Dendritic cell treated with granulocyte-macrophage colony-stimulating factor and Interleukin-4, amounts not matched to agents 40 ng/mL and 50 ng/mL, for 4 days (primary cell): ENCODE measurements around the gene RIN1.

Experiments used
- H3K27ac Mint-ChIP-seq: one replicate; pipeline ENCODE4 v1.8.0; 2022; ENCODE audit warnings: mild to moderate bottlenecking, mixed read lengths
- H3K27me3 Mint-ChIP-seq: one replicate; pipeline ENCODE4 v1.8.0; 2022; ENCODE audit warnings: mild to moderate bottlenecking, mixed read lengths
- H3K36me3 Mint-ChIP-seq: one replicate; pipeline ENCODE4 v1.8.0; 2022; ENCODE audit warnings: low read depth, mixed read lengths
- H3K4me1 Mint-ChIP-seq: one replicate; pipeline ENCODE4 v1.8.0; 2022; ENCODE audit warnings: low read depth, mixed read lengths
- H3K4me3 Mint-ChIP-seq: one replicate; pipeline ENCODE4 v1.8.0; 2022; ENCODE audit warnings: mild to moderate bottlenecking, moderate library complexity, mixed read lengths
- H3K9me3 Mint-ChIP-seq: one replicate; pipeline ENCODE4 v1.8.0; 2022; ENCODE audit warnings: mixed read lengths
- intact Hi-C: fragments of 100-400 bp; cut with micrococcal nuclease; formaldehyde crosslinking; loops from one replicate; pipeline ENCODE4 v1.15.0; 2022

RIN1 gene

GRCh38 chr11:66344550-66345315 lies 8.5 kb upstream of the RIN1 start, which contains the start of gene BRMS1:
Gene BRMS1 (minus strand): TSS chr11:66345104. CDS start chr11:66342234, 2,870 bp downstream.
- no peaks in the 10 kb centered on the region for H3K9me3 Mint-ChIP-seq
- H3K4me3 Mint-ChIP-seq: peak within 1 kb of the TSS; percentile 91
- peak within 1 kb of the TSS; percentile 96 for H3K27ac Mint-ChIP-seq
- intact Hi-C loops: no loop called here
- H3K4me1 Mint-ChIP-seq: peaks cover 45% of the 10 kb centered on the region
- peaks cover 21% of the 10 kb centered on the region for H3K27me3 Mint-ChIP-seq
- peaks cover 48% of the 10 kb centered on the region for H3K36me3 Mint-ChIP-seq

- peaks cover 42% of the 10 kb centered on the region for H3K4me1 Mint-ChIP-seq
- H3K4me3 Mint-ChIP-seq: no peak overlapping the region
- no peaks in the 10 kb centered on the region for H3K9me3 Mint-ChIP-seq
- intact Hi-C loops: no loop called here
- peak overlapping the region; percentile 28 for H3K27ac Mint-ChIP-seq
- H3K36me3 Mint-ChIP-seq: peaks cover 63% of the 10 kb centered on the region
- H3K27me3 Mint-ChIP-seq: peaks cover 11% of the 10 kb centered on the region
Observed at GRCh38 chr11:66343176-66343575, 6.9 kb upstream of the RIN1 start.

- H3K4me3 Mint-ChIP-seq: no peak overlapping the region
- intact Hi-C loops: no loop called here
- peaks cover 78% of the 10 kb centered on the region for H3K36me3 Mint-ChIP-seq
- H3K4me1 Mint-ChIP-seq: peaks cover 44% of the 10 kb centered on the region
- no peak overlapping the region for H3K27ac Mint-ChIP-seq
- H3K27me3 Mint-ChIP-seq: no peaks in the 10 kb centered on the region
- H3K9me3 Mint-ChIP-seq: no peaks in the 10 kb centered on the region
Observed at GRCh38 chr11:66341502-66342126, 5.4 kb upstream of the RIN1 start.

GRCh38 chr11:66340596-66341501 lies 4.6 kb upstream of the RIN1 start:
- Mint-ChIP-seq H3K4me3 (no peak overlapping the region), H3K9me3 (no peaks in the 10 kb centered on the region), H3K27me3 (no peaks in the 10 kb centered on the region), H3K36me3 (peaks cover 84% of the 10 kb centered on the region), H3K27ac (no peak overlapping the region), H3K4me1 (peaks cover 46% of the 10 kb centered on the region)
- intact Hi-C loops: no loop called here

- Mint-ChIP-seq H3K36me3 (peaks cover 87% of the 10 kb centered on the region), H3K4me1 (peaks cover 48% of the 10 kb centered on the region), H3K4me3 (no peak overlapping the region), H3K9me3 (no peaks in the 10 kb centered on the region), H3K27me3 (no peaks in the 10 kb centered on the region), H3K27ac (no peak overlapping the region)
- intact Hi-C loops: no loop called here
Observed at GRCh38 chr11:66339686-66340483, 3.7 kb upstream of the RIN1 start.

- peaks cover 85% of the 10 kb centered on the region for H3K36me3 Mint-ChIP-seq
- H3K4me1 Mint-ChIP-seq: peaks cover 47% of the 10 kb centered on the region
- H3K27ac Mint-ChIP-seq: peak overlapping the region; percentile 20
Observed at GRCh38 chr11:66339162-66339675, 3.0 kb upstream of the RIN1 start.

GRCh38 chr11:66338276-66339161 lies 2.3 kb upstream of the RIN1 start:
- H3K4me1 Mint-ChIP-seq: peaks cover 46% of the 10 kb centered on the region
- peaks cover 89% of the 10 kb centered on the region for H3K36me3 Mint-ChIP-seq
- peak overlapping the region; percentile 20 for H3K27ac Mint-ChIP-seq
- no peak overlapping the region for H3K4me3 Mint-ChIP-seq
- H3K27me3 Mint-ChIP-seq: no peaks in the 10 kb centered on the region
- H3K9me3 Mint-ChIP-seq: no peaks in the 10 kb centered on the region
- intact Hi-C loops: no loop called here

More at GRCh38 chr11:66339162-66339675, 3.0 kb upstream of the RIN1 start:
- H3K9me3 Mint-ChIP-seq: no peaks in the 10 kb centered on the region
- H3K4me3 Mint-ChIP-seq: no peak overlapping the region
- intact Hi-C loops: no loop called here
- no peaks in the 10 kb centered on the region for H3K27me3 Mint-ChIP-seq

GRCh38 chr11:66337103-66337899 lies 1.1 kb upstream of the RIN1 start:
- no peaks in the 10 kb centered on the region for H3K9me3 Mint-ChIP-seq
- intact Hi-C loops: no loop called here
- H3K4me3 Mint-ChIP-seq: no peak overlapping the region
- peak overlapping the region; percentile 1 for H3K27ac Mint-ChIP-seq
- no peaks in the 10 kb centered on the region for H3K27me3 Mint-ChIP-seq
- peaks cover 89% of the 10 kb centered on the region for H3K36me3 Mint-ChIP-seq
- peaks cover 35% of the 10 kb centered on the region for H3K4me1 Mint-ChIP-seq

GRCh38 chr11:66335531-66336233 lies 552 bp downstream of the RIN1 start:
- peaks cover 81% of the 10 kb centered on the region for H3K36me3 Mint-ChIP-seq
- H3K27ac Mint-ChIP-seq: peak overlapping the region; percentile 89
- H3K4me1 Mint-ChIP-seq: peaks cover 35% of the 10 kb centered on the region
- no peaks in the 10 kb centered on the region for H3K9me3 Mint-ChIP-seq
- intact Hi-C loops: no loop called here
- H3K27me3 Mint-ChIP-seq: no peaks in the 10 kb centered on the region
- H3K4me3 Mint-ChIP-seq: peak overlapping the region; percentile 95

- Mint-ChIP-seq H3K9me3 (no peaks in the 10 kb centered on the region), H3K4me1 (peaks cover 35% of the 10 kb centered on the region), H3K36me3 (peaks cover 72% of the 10 kb centered on the region), H3K27ac (peak overlapping the region; percentile 89), H3K27me3 (peaks cover 3% of the 10 kb centered on the region), H3K4me3 (peak overlapping the region; percentile 95)
- intact Hi-C loops: no loop called here
Observed at GRCh38 chr11:66334605-66335442, 1.4 kb downstream of the RIN1 start.
